GM12878 (cell line): ENCODE results near the gene SLCO3A1. TPM values are rescaled to one million over a fixed set of nuclear protein-coding genes. Genes with fewer than 3 reads are reported as not detected.
A peak's percentile ranks its signal among the peaks of the same experiment; 100 is the strongest.

Experiments
- ATAC-seq: fragments of 200-7000 bp; cut with Tn5 transposase; 3 replicates; pipeline ENCODE4 v1.9.1; 2020; ENCODE audit warnings: mild to moderate bottlenecking, moderate library complexity
- BruUV-seq: library from RNA; stranded (reverse); fragments of 400-500 nt; replicated peaks from 2 replicates; lab custom pipeline; 2021; lab: Mats Ljungman, UMichigan
- CTCF ChIA-PET: fragments of 300-600 bp; sonication (Branson Sonifier 250); formaldehyde crosslinking; extraction: SDS; loops from one replicate; lab custom pipeline; 2021; ENCODE audit warnings: inconsistent platforms; lab: Yijun Ruan, JAX
- POLR2A ChIA-PET: fragments of 350-600 bp; formaldehyde crosslinking; extraction: SDS; loops from one replicate; lab custom pipeline; 2021; ENCODE audit warnings: inconsistent platforms; lab: Charles Lee
- RAD21 ChIA-PET: fragments of 300-600 bp; sonication (Branson Sonifier 250); formaldehyde crosslinking; loops from one replicate; lab custom pipeline; 2023; ENCODE audit warnings: antibody characterized with exemption; ENCODE audit not compliant: unreplicated experiment; lab: Charles Lee
- SMC1A ChIA-PET: fragments of 300-600 bp; sonication (Branson Sonifier 250); formaldehyde crosslinking; loops from one replicate; lab custom pipeline; 2023; ENCODE audit not compliant: unreplicated experiment, uncharacterized antibody; lab: Charles Lee
- DNase-seq: peaks from one replicate; pipeline ENCODE4 v3.0.0-alpha.2; 2011; ENCODE audit warnings: low read depth, low spot score
- FAIRE-seq: peaks from 3 replicates; lab custom pipeline; 2011; peaks lifted over from hg19 to GRCh38; lab: Jason Lieb, UNC
- H2AFZ ChIP-seq: 2 replicates; pipeline ENCODE4 v1.6.0; 2011; ENCODE audit warnings: low read depth, low read length, control low read depth; ENCODE audit not compliant: control insufficient read depth
- H3K27ac ChIP-seq: 2 replicates; pipeline ENCODE4 v1.5.1; 2011; ENCODE audit warnings: control low read depth; ENCODE audit not compliant: control insufficient read depth, insufficient read depth
- H3K27me3 ChIP-seq, 2 experiments: replicated peaks in 1 of 2; 2 replicates each; pipeline versions ENCODE4 v1.6.0 to v1.6.1; 2011; ENCODE audit warnings: low read length in 1 of 2; ENCODE audit not compliant: control insufficient read depth in 2 of 2, insufficient read depth in 2 of 2
- H3K36me3 ChIP-seq, 2 experiments: 2 replicates each; pipeline ENCODE4 v1.5.1; 2011; ENCODE audit warnings: low read length in 1 of 2; ENCODE audit not compliant: control insufficient read depth in 2 of 2, insufficient read depth in 2 of 2
- H3K4me1 ChIP-seq: 2 replicates; pipeline ENCODE4 v1.6.1; 2011; ENCODE audit warnings: mild to moderate bottlenecking, low read length, moderate library complexity, mixed read lengths; ENCODE audit not compliant: control insufficient read depth, insufficient read depth
- H3K4me2 ChIP-seq: 2 replicates; pipeline ENCODE4 v1.6.0; 2011; ENCODE audit warnings: control low read depth; ENCODE audit not compliant: control insufficient read depth, insufficient read depth
- H3K4me3 ChIP-seq: fragments of 200-600 bp; sonication (generic); 2 replicates; pipeline ENCODE4 v1.5.1; 2016
- H3K79me2 ChIP-seq: 2 replicates; pipeline ENCODE4 v1.6.0; 2011; ENCODE audit warnings: low read length; ENCODE audit not compliant: control insufficient read depth, insufficient read depth
- H3K9ac ChIP-seq: 2 replicates; pipeline ENCODE4 v1.8.0; 2011; ENCODE audit warnings: low read length, control low read depth, mixed read lengths; ENCODE audit not compliant: control insufficient read depth, insufficient read depth
- H3K9me3 ChIP-seq: replicated peaks from 3 replicates; pipeline ENCODE4 v1.5.1; 2011; ENCODE audit warnings: mild to moderate bottlenecking, low read length; ENCODE audit not compliant: control insufficient read depth, insufficient read depth
- H4K20me1 ChIP-seq: 2 replicates; pipeline ENCODE4 v1.6.0; 2011; ENCODE audit not compliant: control insufficient read depth, insufficient read depth
- ATF7 ChIP-seq: fragments of 450-650 bp; IDR thresholded peaks from 2 replicates; pipeline ENCODE4 v1.6.1; 2016; ENCODE audit warnings: low read depth, mild to moderate bottlenecking
- CBX3 ChIP-seq: fragments of 200-600 bp; sonication (generic); IDR thresholded peaks from 2 replicates; pipeline ENCODE4 v1.6.1; 2016; ENCODE audit warnings: low read depth, borderline replicate concordance
- DPF2 ChIP-seq: fragments of 450-650 bp; IDR thresholded peaks from 2 replicates; pipeline ENCODE4 v1.6.1; 2017; ENCODE audit warnings: mild to moderate bottlenecking
- EED ChIP-seq: sonication (generic); IDR thresholded peaks from 2 replicates; pipeline ENCODE4 v1.6.1; 2016; ENCODE audit warnings: antibody characterized with exemption, low read depth
- ETV6 ChIP-seq, 2 experiments: fragments of 450-650 bp in 1 of 2; IDR thresholded peaks in 1 of 2; conservative IDR thresholded peaks in 1 of 2; 2 replicates each; pipeline ENCODE4 v1.6.1; 2014; ENCODE audit warnings: antibody characterized with exemption in 1 of 2, borderline replicate concordance in 1 of 2, low read depth in 1 of 2, mild to moderate bottlenecking in 1 of 2, moderate library complexity in 1 of 2
- EZH2 ChIP-seq: IDR thresholded peaks from 2 replicates; pipeline ENCODE4 v1.6.1; 2012; ENCODE audit warnings: low read depth, mild to moderate bottlenecking, control low read depth, inconsistent platforms, low read length, borderline replicate concordance; ENCODE audit not compliant: control insufficient read depth
- JUND ChIP-seq: IDR thresholded peaks from 2 replicates; pipeline ENCODE4 v1.6.1; 2012; ENCODE audit warnings: low read depth, mild to moderate bottlenecking, low read length, improper control_type of control experiment, moderate library complexity
- MYB ChIP-seq: fragments of 150-350 bp; IDR thresholded peaks from 2 replicates; pipeline ENCODE4 v1.6.1; 2014; ENCODE audit warnings: mild to moderate bottlenecking, low read depth, low read length, borderline replicate concordance
- NR2C1 ChIP-seq: fragments of 450-650 bp; IDR thresholded peaks from 2 replicates; pipeline ENCODE4 v1.6.1; 2017; ENCODE audit warnings: antibody characterized with exemption, mild to moderate bottlenecking, moderate library complexity
- RBBP5 ChIP-seq: fragments of 200-600 bp; sonication (generic); conservative IDR thresholded peaks from 2 replicates; pipeline ENCODE4 v1.6.1; 2016
- RELA ChIP-seq: fragments of 450-650 bp; IDR thresholded peaks from 2 replicates; pipeline ENCODE4 v1.8.0; 2014; ENCODE audit warnings: borderline replicate concordance; ENCODE audit not compliant: partially characterized antibody
- SREBF2 ChIP-seq: IDR thresholded peaks from 2 replicates; pipeline ENCODE4 v1.6.1; 2012; ENCODE audit warnings: mild to moderate bottlenecking, low read length
- SRF ChIP-seq, 2 experiments: IDR thresholded peaks; 2 replicates each; pipeline ENCODE4 v1.6.1; 2011; ENCODE audit warnings: low read depth in 2 of 2, low read length in 2 of 2, mild to moderate bottlenecking in 1 of 2, moderate library complexity in 1 of 2
- STAT1 ChIP-seq: fragments of 450-650 bp; conservative IDR thresholded peaks from 2 replicates; pipeline ENCODE4 v1.6.1; 2014; ENCODE audit warnings: antibody characterized with exemption, mild to moderate bottlenecking
- STAT3 ChIP-seq: IDR thresholded peaks from 2 replicates; pipeline ENCODE4 v1.6.1; 2011; ENCODE audit warnings: low read depth, low read length, improper control_type of control experiment
- TBL1XR1 ChIP-seq: IDR thresholded peaks from 2 replicates; pipeline ENCODE4 v1.6.1; 2012; ENCODE audit warnings: low read depth, low read length, improper control_type of control experiment
- USF2 ChIP-seq: IDR thresholded peaks from 2 replicates; pipeline ENCODE4 v1.6.1; 2011; ENCODE audit warnings: low read depth, low read length, improper control_type of control experiment, borderline replicate concordance
- ZSCAN29 ChIP-seq: fragments of 450-650 bp; IDR thresholded peaks from 2 replicates; pipeline ENCODE4 v1.6.1; 2017; ENCODE audit warnings: mild to moderate bottlenecking, moderate library complexity
- WGBS: methylation state at CpG from one replicate; pipeline ENCODE4 v1.1.6; 2016; ENCODE audit warnings: low lambda C conversion rate; ENCODE audit not compliant: insufficient replicate concordance, insufficient coverage; ENCODE audit errors: missing lambda C conversion rate; 5-methylcytosine and 5-hydroxymethylcytosine counted together
- in situ Hi-C: fragments of 300-500 bp; cut with MboI; formaldehyde crosslinking; loops from 9 replicates; pipeline ENCODE4 v1.14.3; 2018; ENCODE audit warnings: mixed read lengths
- intact Hi-C: fragments of 100-400 bp; cut with micrococcal nuclease; formaldehyde crosslinking; loops from one replicate; pipeline ENCODE4 v1.14.2; 2022; ENCODE audit not compliant: unreplicated experiment
- polyA plus RNA-seq, 11 experiments: library from polyadenylated mRNA; depleted of rRNA in 4 of 11; unstranded in 6 of 11; stranded (reverse) in 5 of 11; fragments of >200 nt; fragmentation: Nextera tagmentation in 4 of 11; fragmentation: Illumina TruSeq in 1 of 11; extraction: Ambion mirVana in 4 of 11; extraction: Trizol in 1 of 11; gene quantifications; 1 replicate in 1 of 11; 2 replicates in 10 of 11; pipeline versions ENCODE4 v1.2.1 to v1.2.3, GENCODE V29; 2011 to 2016; ENCODE audit warnings: inconsistent platforms in 2 of 11, missing spikeins in 2 of 11, low read depth in 1 of 11
- total RNA-seq, 4 experiments: library from RNA; depleted of rRNA in 3 of 4; stranded (reverse); fragments of >200 nt in 3 of 4; fragmentation: Illumina TruSeq in 1 of 4; extraction: Trizol in 1 of 4; gene quantifications; 2 replicates each; pipeline versions ENCODE4 v1.2.1 to v1.2.3, GENCODE V29; 2013 to 2021

SLCO3A1 gene
- total and polyA plus RNA-seq, 10 of the 15 experiments (the other 5 are each of a cell fraction or from before 2014, with no cell fraction given) = 0.05 to 5.9 (median 0.31) TPM

GRCh38 chr15:91870876-91871537, 17.5 kb downstream of the SLCO3A1 start:
- Histone ChIP-seq H4K20me1 (no peaks in the 10 kb centered on the region), H3K4me3 (no peak overlapping the region), H2AFZ (no peak overlapping the region), H3K9me3 (no peaks in the 10 kb centered on the region), H3K4me1 (no peaks in the 10 kb centered on the region), H3K79me2 (no peaks in the 10 kb centered on the region), H3K4me2 (no peak overlapping the region), H3K27ac (no peak overlapping the region), H3K36me3 (no peaks in the 10 kb centered on the region), H3K9ac (no peak overlapping the region), H3K27me3 (no peaks in the 10 kb centered on the region)
- ChIA-PET SMC1A (no interaction called here), RAD21 (no interaction called here), POLR2A (no interaction called here), CTCF (no interaction called here)
- FAIRE-seq (no peak), DNase-seq (no peak), ATAC-seq (peak; percentile 27; the same call in 1 of the 3 replicates)
- no TSS peak for BruUV-seq
- WGBS = 6% methylated on average over 6 of the region's 6 CpGs
- intact Hi-C loops (no loop called here), in situ Hi-C loops (no loop called here)
- TF ChIP-seq RELA (no peak), SRF (IDR thresholded peaks at IDR 0.05; ENCODE audit: low read depth in 2 of 2, low read length in 2 of 2) (no peak), JUND (no peak)

GRCh38 chr15:91871837-91872236, 18.3 kb downstream of the SLCO3A1 start:
- intact Hi-C loops = no loop called here
- no peaks in the 10 kb centered on the region for H3K36me3 ChIP-seq
- CTCF ChIA-PET = no interaction called here
- SMC1A ChIA-PET = no interaction called here
- H3K4me1 ChIP-seq = no peaks in the 10 kb centered on the region
- POLR2A ChIA-PET = no interaction called here
- H4K20me1 ChIP-seq = no peaks in the 10 kb centered on the region
- H3K27me3 ChIP-seq = no peaks in the 10 kb centered on the region
- no peak overlapping the region for H3K9ac ChIP-seq
- H3K4me3 ChIP-seq = no peak overlapping the region
- H3K27ac ChIP-seq = no peak overlapping the region
- H3K79me2 ChIP-seq = no peaks in the 10 kb centered on the region
- ATAC-seq = no peak
- RAD21 ChIA-PET = no interaction called here
- 59% methylated on average over 5 of the region's 5 CpGs for WGBS
- TF ChIP-seq EED (no peak), ZSCAN29 (no peak), ATF7 (no peak), NR2C1 (no peak), USF2 (no peak), TBL1XR1 (no peak), RBBP5 (no peak), MYB (no peak), STAT1 (no peak), EZH2 (no peak), SREBF2 (no peak), STAT3 (no peak), CBX3 (no peak), ETV6 (conservative IDR thresholded peaks at IDR 0.05 in 1 of 2, IDR thresholded peaks at IDR 0.05 in 1 of 2; ENCODE audit: borderline replicate concordance in 1 of 2, low read depth in 1 of 2) (no peak), DPF2 (no peak)
- TF ChIP-seq, all 136 proteins: peak for 0
- in situ Hi-C loops = no loop called here
- Histone ChIP-seq H3K9me3 (no peaks in the 10 kb centered on the region), H3K4me2 (no peak overlapping the region), H2AFZ (no peak overlapping the region)
- BruUV-seq = no TSS peak
- FAIRE-seq = no peak
- no peak for DNase-seq
